Left cardiac atrium (tissue), 4 donors: Measurements from ENCODE around the gene CPA4. TPM values are rescaled to one million over a fixed set of nuclear protein-coding genes. Genes with fewer than 3 reads are reported as not detected.

Experiments used
- ATAC-seq, 2 donors: fragments of 200-7000 bp; cut with Tn5 transposase; one replicate each; pipeline ENCODE4 v1.9.1; 2020; ENCODE audit warnings: mild to moderate bottlenecking in 2 of 2, moderate library complexity in 2 of 2
- DNase-seq: peaks from one replicate; pipeline ENCODE4 v3.0.0-alpha.2; 2020
- intact Hi-C, 2 donors: fragments of 100-400 bp; cut with DNase I; formaldehyde crosslinking; loops; one replicate each; pipeline versions ENCODE4 v1.14.1 to v1.15.1; 2022 to 2023
- total RNA-seq, 2 donors: library from RNA; stranded (reverse); fragmentation: NEBNext Ultra II Directional; extraction: Animal tissue kit (Norgen Biotek cat#: 25700); gene quantifications; one replicate each; pipeline ENCODE4 v1.2.1, GENCODE V29; 2021
- donor health status: DM: no; HTN: yes; CAD: no.
- donor health status: DM: no; HTN: yes; CAD: no; lungs with severe emphysema.
- donor health status: DM: yes; HTN: yes; CAD: no.
- donor health status: Dilated cardiomyopathy.

CPA4 gene
- total RNA-seq, 2 donors from 2014 or later: 3.5 to 3.8 TPM

- DNase-seq (no peak), ATAC-seq (no peak)
- intact Hi-C loops: no loop called here
Observed at GRCh38 chr7:130332259-130333053, 39.5 kb downstream of the CPA4 start.

- ATAC-seq: peak in 1 of 2 donors; percentile 19
- intact Hi-C loops: no loop called here
- DNase-seq: no peak
Observed at GRCh38 chr7:130333832-130334231, 40.9 kb downstream of the CPA4 start.

GRCh38 chr7:130334274-130334673, 41.3 kb downstream of the CPA4 start:
- ATAC-seq: peak in 1 of 2 donors; percentile 41

GRCh38 chr7:130337410-130337971, 44.5 kb downstream of the CPA4 start:
- no peak for DNase-seq
- no peak for ATAC-seq
- intact Hi-C loops: no loop called here

More at GRCh38 chr7:130334274-130334673, 41.3 kb downstream of the CPA4 start:
- DNase-seq: no peak
- intact Hi-C loops: no loop called here

- DNase-seq: no peak
- no peak for ATAC-seq
- intact Hi-C loops: no loop called here
Observed at GRCh38 chr7:130338233-130338632, 45.3 kb downstream of the CPA4 start.

- intact Hi-C loops: no loop called here
- no peak for ATAC-seq
- no peak for DNase-seq
Observed at GRCh38 chr7:130341882-130342281, 48.9 kb downstream of the CPA4 start.

GRCh38 chr7:130342701-130343380, 49.9 kb downstream of the CPA4 start:
- ATAC-seq (no peak), DNase-seq (no peak)
- intact Hi-C loops: no loop called here

GRCh38 chr7:130344271-130344866, 51.4 kb downstream of the CPA4 start, which contains the start of gene CPA5:
Gene CPA5, plus strand, starts transcription at chr7:130344816. Its CDS starts 1,670 bp downstream, at chr7:130346486.
- DNase-seq (no peak), ATAC-seq (no peak)
- intact Hi-C loops: no loop called here

- intact Hi-C loops: no loop called here
Observed at GRCh38 chr7:130345136-130345535, 52.2 kb downstream of the CPA4 start.

GRCh38 chr7:130345725-130346124, 52.8 kb downstream of the CPA4 start:
- no peak for DNase-seq
- intact Hi-C loops: no loop called here

More at GRCh38 chr7:130345136-130345535, 52.2 kb downstream of the CPA4 start:
- DNase-seq (no peak), ATAC-seq (no peak)

GRCh38 chr7:130346177-130346905, 53.4 kb downstream of the CPA4 start:
- no peak for ATAC-seq
- intact Hi-C loops: no loop called here
- DNase-seq: no peak

More at GRCh38 chr7:130345725-130346124, 52.8 kb downstream of the CPA4 start:
- no peak for ATAC-seq

- DNase-seq (no peak), ATAC-seq (no peak)
- intact Hi-C loops: no loop called here
Observed at GRCh38 chr7:130346941-130347340, 54.0 kb downstream of the CPA4 start.

GRCh38 chr7:130349911-130350782, 57.2 kb downstream of the CPA4 start:
- no peak for DNase-seq
- intact Hi-C loops: no loop called here
- no peak for ATAC-seq

GRCh38 chr7:130350945-130351790, 58.2 kb downstream of the CPA4 start:
- intact Hi-C loops: no loop called here
- no peak for DNase-seq
- peak; percentile 27 to 44 for ATAC-seq

- intact Hi-C loops: no loop called here
Observed at GRCh38 chr7:130351791-130352090, 58.8 kb downstream of the CPA4 start.

GRCh38 chr7:130352194-130353074, 59.5 kb downstream of the CPA4 start:
- intact Hi-C loops: no loop called here
- no peak for DNase-seq
- ATAC-seq: peak; percentile 5 to 12

More at GRCh38 chr7:130351791-130352090, 58.8 kb downstream of the CPA4 start:
- no peak for DNase-seq
- no peak for ATAC-seq
